Mucosa of stomach (tissue), 1 donor: Measurements from ENCODE around the gene TMEM43.
"Not testable (repeated sequence)": the region's sequence is repeated elsewhere in the genome, so short reads cannot be mapped to it uniquely, and the experiment has no call there.

Experiments
- H3K27me3 ChIP-seq: one replicate; pipeline ENCODE4 v1.7.0; 2013; ENCODE audit warnings: mild to moderate bottlenecking, low read length; ENCODE audit not compliant: control insufficient read depth, insufficient read depth
- H3K36me3 ChIP-seq: one replicate; pipeline ENCODE4 v1.7.0; 2013; ENCODE audit warnings: low read length; ENCODE audit not compliant: control insufficient read depth, insufficient read depth
- H3K4me1 ChIP-seq: one replicate; pipeline ENCODE4 v1.7.0; 2013; ENCODE audit warnings: mild to moderate bottlenecking, low read length; ENCODE audit not compliant: control insufficient read depth, insufficient read depth
- H3K4me3 ChIP-seq: one replicate; pipeline ENCODE4 v1.7.0; 2013; ENCODE audit warnings: low read length
- H3K9ac ChIP-seq: one replicate; pipeline ENCODE4 v1.7.0; 2013; ENCODE audit warnings: mild to moderate bottlenecking, low read length, moderate library complexity
- H3K9me3 ChIP-seq: one replicate; pipeline ENCODE4 v1.7.0; 2013; ENCODE audit warnings: mild to moderate bottlenecking, low read length, moderate library complexity; ENCODE audit not compliant: control insufficient read depth
- donor health status: Pancreatic carcinoma.

The TMEM43 gene

DNA sequence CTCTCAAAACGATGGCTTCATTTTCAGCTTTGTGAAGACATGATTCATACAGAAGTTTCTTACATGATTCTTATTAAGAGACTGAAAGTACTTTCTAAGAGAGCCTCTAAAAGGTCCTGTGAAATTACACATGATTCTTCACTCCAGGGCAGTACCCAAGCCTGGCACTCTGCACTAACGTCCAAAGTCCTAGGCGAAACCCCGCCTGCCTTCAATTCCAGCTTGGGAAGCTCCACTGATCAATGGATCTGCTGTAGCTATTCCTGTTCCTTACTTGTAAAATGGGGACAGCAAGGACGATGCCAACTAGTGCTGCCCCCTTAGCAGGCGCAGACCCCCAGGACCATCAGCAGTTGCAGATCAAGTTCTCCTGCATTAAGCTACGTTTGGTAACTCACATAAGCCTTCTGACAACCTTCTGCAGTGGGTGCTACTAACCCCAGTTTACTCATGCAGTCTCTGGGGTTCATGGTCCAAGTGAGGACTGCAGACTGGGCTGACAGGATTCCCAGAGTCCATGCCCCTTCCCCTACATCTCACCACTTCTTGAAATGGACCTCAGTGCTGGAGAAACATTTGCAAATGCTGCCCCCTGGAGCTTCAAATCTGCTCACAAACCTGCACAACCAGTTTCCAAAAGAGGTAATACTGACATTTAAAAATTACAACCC lies 10.8 kb upstream of the TMEM43 start:
- no peaks in the 10 kb centered on the region for H3K27me3 ChIP-seq
- H3K9me3 ChIP-seq = no peaks in the 10 kb centered on the region
- no peak overlapping the region for H3K4me3 ChIP-seq
- no peak overlapping the region for H3K9ac ChIP-seq
- no peaks in the 10 kb centered on the region for H3K36me3 ChIP-seq
- H3K4me1 ChIP-seq = no peaks in the 10 kb centered on the region

GRCh38 chr3:14117468-14118399 lies 7.1 kb upstream of the TMEM43 start:
- Histone ChIP-seq H3K4me3 (no peak overlapping the region), H3K4me1 (no peaks in the 10 kb centered on the region), H3K36me3 (no peaks in the 10 kb centered on the region), H3K27me3 (no peaks in the 10 kb centered on the region), H3K9me3 (no peaks in the 10 kb centered on the region), H3K9ac (no peak overlapping the region)

GRCh38 chr3:14118400-14119381 lies 6.2 kb upstream of the TMEM43 start:
- no peak overlapping the region for H3K4me3 ChIP-seq
- H3K9ac ChIP-seq = no peak overlapping the region
- peaks cover 6% of the 10 kb centered on the region for H3K4me1 ChIP-seq
- H3K36me3 ChIP-seq = no peaks in the 10 kb centered on the region
- no peaks in the 10 kb centered on the region for H3K9me3 ChIP-seq
- H3K27me3 ChIP-seq = no peaks in the 10 kb centered on the region

GRCh38 chr3:14119651-14120050 lies 5.2 kb upstream of the TMEM43 start:
- no peaks in the 10 kb centered on the region for H3K9me3 ChIP-seq
- peaks cover 10% of the 10 kb centered on the region for H3K4me1 ChIP-seq
- H3K9ac ChIP-seq = no peak overlapping the region
- no peaks in the 10 kb centered on the region for H3K27me3 ChIP-seq
- no peaks in the 10 kb centered on the region for H3K36me3 ChIP-seq
- H3K4me3 ChIP-seq = no peak overlapping the region

DNA sequence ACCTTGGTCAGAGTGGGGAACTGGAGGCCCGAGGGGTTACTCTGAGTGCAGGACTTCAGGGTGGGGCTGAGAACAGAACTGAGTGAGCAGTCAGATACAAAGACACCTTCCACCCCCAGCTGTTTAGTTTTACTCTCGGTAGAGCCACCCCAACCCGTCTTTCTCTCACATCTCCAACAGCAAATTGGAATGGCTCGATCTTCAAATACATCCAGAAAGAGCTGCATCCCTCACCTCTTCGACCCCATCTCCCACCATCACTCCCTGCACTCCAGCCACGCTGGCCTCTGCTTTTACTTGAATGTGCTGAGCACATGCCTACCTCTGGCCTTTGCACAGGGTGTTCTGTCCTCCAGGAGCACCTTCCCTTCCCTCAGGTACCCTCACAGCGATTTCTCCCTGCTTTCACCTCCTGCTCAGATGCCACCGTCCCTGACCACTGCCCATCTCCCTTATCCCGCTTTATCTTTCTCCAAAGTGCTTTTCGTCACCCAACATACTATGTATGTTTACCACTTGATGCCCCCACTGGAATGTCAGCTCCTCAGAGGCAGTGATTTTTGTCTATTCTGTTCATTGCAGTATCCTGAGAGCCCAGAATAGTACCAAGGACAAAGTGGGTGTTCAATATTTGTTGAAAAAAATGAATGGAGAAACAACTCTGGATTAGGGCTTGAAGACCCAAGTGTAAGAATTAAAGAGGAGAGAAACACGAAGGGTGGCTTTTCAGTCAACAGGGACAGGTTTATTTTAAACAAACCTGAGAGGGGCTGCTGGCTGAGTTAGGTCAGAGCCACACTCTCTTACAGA lies 4.5 kb upstream of the TMEM43 start:
- Histone ChIP-seq H3K9me3 (no peaks in the 10 kb centered on the region), H3K9ac (no peak overlapping the region), H3K4me3 (no peak overlapping the region), H3K27me3 (no peaks in the 10 kb centered on the region), H3K36me3 (no peaks in the 10 kb centered on the region), H3K4me1 (peaks cover 10% of the 10 kb centered on the region)

GRCh38 chr3:14120921-14121448 lies 3.9 kb upstream of the TMEM43 start:
- not testable (repeated sequence) for H3K27me3 ChIP-seq, H3K4me3 ChIP-seq, H3K9me3 ChIP-seq, H3K9ac ChIP-seq, H3K36me3 ChIP-seq
- H3K4me1 ChIP-seq = peaks cover 13% of the 10 kb centered on the region

DNA sequence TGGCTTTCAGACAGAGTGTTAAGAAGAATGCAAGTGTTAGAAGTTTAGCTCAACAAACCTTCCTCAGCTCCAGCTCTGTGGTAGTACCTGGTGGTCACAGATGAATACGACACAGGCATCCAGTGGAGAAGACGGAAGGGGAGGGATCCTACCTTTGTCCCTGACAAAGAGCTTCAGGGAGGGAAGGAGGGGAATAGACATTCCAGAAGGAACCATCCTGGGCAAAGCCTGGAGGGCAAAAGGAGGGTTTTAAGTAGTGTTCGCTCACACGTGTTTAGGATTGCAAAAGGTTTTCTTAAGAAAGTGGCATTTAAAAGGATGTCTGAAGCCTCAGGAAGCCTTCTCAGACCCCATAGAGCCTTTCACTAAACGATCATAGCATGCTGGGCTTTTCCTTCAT lies 3.0 kb upstream of the TMEM43 start:
- Histone ChIP-seq H3K9ac (no peak overlapping the region), H3K4me3 (no peak overlapping the region), H3K9me3 (no peaks in the 10 kb centered on the region), H3K27me3 (no peaks in the 10 kb centered on the region), H3K4me1 (peaks cover 22% of the 10 kb centered on the region), H3K36me3 (no peaks in the 10 kb centered on the region)

DNA sequence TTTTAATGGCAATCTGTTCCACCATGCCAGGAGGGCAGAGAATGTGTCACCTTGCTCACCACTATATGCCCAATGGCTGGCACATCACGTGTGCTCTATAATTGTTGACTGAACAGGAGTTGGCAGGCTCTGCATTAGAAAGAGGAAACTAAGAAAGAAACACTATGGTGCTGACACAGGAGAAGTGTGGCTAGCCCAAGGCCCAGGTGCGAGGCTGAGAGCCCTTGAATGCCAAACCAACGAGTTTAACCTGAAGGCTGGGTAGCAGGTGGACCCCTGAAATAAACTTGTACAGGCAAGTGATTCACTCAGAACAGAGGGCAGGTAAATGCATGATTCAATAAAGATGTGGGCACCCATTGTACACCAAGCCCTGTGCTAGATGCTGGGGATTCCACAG lies 2.6 kb upstream of the TMEM43 start:
- H3K27me3 ChIP-seq = no peaks in the 10 kb centered on the region

GRCh38 chr3:14123308-14124222 lies 1.3 kb upstream of the TMEM43 start:
- Histone ChIP-seq H3K36me3 (peaks cover 5% of the 10 kb centered on the region), H3K9ac (peak overlapping the region; percentile 89), H3K9me3 (no peaks in the 10 kb centered on the region), H3K4me1 (peaks cover 27% of the 10 kb centered on the region), H3K27me3 (no peaks in the 10 kb centered on the region), H3K4me3 (peak overlapping the region; percentile 95)

More for the DNA sequence above, 2.6 kb upstream of the TMEM43 start:
- Histone ChIP-seq H3K36me3 (peaks cover under 1% of the 10 kb centered on the region), H3K4me1 (peaks cover 26% of the 10 kb centered on the region), H3K4me3 (no peak overlapping the region), H3K9ac (no peak overlapping the region), H3K9me3 (no peaks in the 10 kb centered on the region)

DNA sequence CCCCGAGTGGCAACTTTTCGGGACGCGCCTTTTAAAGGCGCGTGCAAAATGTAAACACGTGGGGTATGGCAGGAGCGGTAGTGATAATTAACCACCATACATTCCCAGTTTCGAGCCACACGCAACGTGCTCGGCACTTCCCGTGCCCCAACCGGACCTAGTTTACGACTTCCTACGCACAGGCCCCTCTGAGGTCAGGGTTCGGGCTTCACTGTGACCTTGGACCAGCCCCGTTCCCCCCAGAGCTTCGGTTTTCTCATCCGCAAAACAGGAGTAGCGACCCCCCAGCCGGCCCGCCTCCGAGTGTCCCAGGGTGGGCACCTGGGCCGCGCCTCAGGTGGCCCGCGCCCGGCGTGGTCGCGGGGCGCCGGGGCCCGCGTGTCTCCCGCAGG lies 633 bp upstream of the TMEM43 start:
- Histone ChIP-seq H3K9me3 (no peaks in the 10 kb centered on the region), H3K4me1 (peaks cover 27% of the 10 kb centered on the region), H3K9ac (peak overlapping the region; percentile 89), H3K27me3 (no peaks in the 10 kb centered on the region), H3K36me3 (peaks cover 5% of the 10 kb centered on the region), H3K4me3 (peak overlapping the region; percentile 95)
